PC-3 (cell line): Measurements from ENCODE around the gene ISG20L2.

Source experiments
- EZH2 ChIP-seq: fragments of 300-600 bp; sonication (generic); IDR thresholded peaks from one replicate; pipeline ENCODE4 v1.6.1; 2017; ENCODE audit warnings: antibody characterized with exemption, mild to moderate bottlenecking, low read length; ENCODE audit not compliant: unreplicated experiment
- TF ChIP-seq, protein P1 (sequence below): fragments of 300-600 bp; sonication (generic); conservative IDR thresholded peaks from 2 replicates; pipeline ENCODE4 v1.5.1; 2017; ENCODE audit warnings: antibody characterized with exemption, low read depth, mild to moderate bottlenecking, low read length

DNA sequence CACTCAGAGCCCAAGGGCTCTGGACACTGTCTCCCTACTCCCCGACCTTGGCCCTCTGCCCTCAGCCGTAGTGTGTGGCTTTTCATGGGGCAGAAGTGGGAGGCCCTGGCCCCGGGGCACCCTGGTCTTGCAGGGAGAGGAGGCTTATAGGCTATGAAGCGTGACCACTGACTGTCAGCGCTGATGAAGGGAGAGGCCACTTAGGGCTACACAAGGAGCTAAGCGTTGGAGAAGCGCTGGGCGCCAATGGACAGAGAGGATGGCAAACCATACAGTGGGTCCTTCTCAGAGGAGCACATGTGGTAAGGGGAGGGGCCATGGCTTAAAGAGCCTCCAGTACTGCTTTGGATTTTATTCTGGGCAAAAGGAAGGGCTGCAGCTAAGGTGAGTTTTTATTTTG, 31.1 kb downstream of the ISG20L2 start:
- TF ChIP-seq, protein P1, sequence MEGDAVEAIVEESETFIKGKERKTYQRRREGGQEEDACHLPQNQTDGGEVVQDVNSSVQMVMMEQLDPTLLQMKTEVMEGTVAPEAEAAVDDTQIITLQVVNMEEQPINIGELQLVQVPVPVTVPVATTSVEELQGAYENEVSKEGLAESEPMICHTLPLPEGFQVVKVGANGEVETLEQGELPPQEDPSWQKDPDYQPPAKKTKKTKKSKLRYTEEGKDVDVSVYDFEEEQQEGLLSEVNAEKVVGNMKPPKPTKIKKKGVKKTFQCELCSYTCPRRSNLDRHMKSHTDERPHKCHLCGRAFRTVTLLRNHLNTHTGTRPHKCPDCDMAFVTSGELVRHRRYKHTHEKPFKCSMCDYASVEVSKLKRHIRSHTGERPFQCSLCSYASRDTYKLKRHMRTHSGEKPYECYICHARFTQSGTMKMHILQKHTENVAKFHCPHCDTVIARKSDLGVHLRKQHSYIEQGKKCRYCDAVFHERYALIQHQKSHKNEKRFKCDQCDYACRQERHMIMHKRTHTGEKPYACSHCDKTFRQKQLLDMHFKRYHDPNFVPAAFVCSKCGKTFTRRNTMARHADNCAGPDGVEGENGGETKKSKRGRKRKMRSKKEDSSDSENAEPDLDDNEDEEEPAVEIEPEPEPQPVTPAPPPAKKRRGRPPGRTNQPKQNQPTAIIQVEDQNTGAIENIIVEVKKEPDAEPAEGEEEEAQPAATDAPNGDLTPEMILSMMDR, result no peak
- no peak for TF ChIP-seq EZH2
